B cell (primary cell): ENCODE results near the gene NSRP1. TPM values are rescaled to one million over a fixed set of nuclear protein-coding genes. Genes with fewer than 3 reads are reported as not detected.

Source experiments
- ATAC-seq: fragments of 200-7000 bp; cut with Tn5 transposase; one replicate; pipeline ENCODE4 v1.10.0; 2021; ENCODE audit warnings: low read depth, mild to moderate bottlenecking, moderate number of reproducible peaks, moderate library complexity
- CTCF ChIA-PET: fragments of 350-600 bp; sonication (Branson Sonifier 250); formaldehyde crosslinking; loops from one replicate; lab custom pipeline; 2021; ENCODE audit warnings: antibody characterized with exemption, inconsistent platforms; lab: Charles Lee
- POLR2A ChIA-PET: fragments of 350-600 bp; sonication (Branson Sonifier 250); formaldehyde crosslinking; loops from one replicate; lab custom pipeline; 2021; ENCODE audit warnings: antibody characterized with exemption; lab: Charles Lee
- DNase-seq: peaks from one replicate; pipeline ENCODE4 v3.0.0; 2013
- H2AFZ ChIP-seq: 2 replicates; pipeline ENCODE4 v1.6.1; 2012; ENCODE audit warnings: mild to moderate bottlenecking, low read depth, low read length; ENCODE audit not compliant: insufficient read depth, poor library complexity, severe bottlenecking
- H3K27ac ChIP-seq, 2 donors: 1 replicate in 1 of 2; 2 replicates in 1 of 2; pipeline ENCODE4 v1.5.1; 2012 to 2013; ENCODE audit warnings: low read length in 2 of 2, mild to moderate bottlenecking in 2 of 2, moderate library complexity in 1 of 2
- H3K27me3 ChIP-seq, 4 experiments: fragments of 200-600 bp in 1 of 4; sonication (generic) in 1 of 4; replicated peaks in 1 of 4; 1 replicate in 2 of 4; 2 replicates in 2 of 4; pipeline versions ENCODE4 v1.6.1 to v1.7.0; 2013 to 2016; ENCODE audit warnings: low read length in 3 of 4, mild to moderate bottlenecking in 2 of 4, mixed read lengths in 1 of 4, moderate library complexity in 1 of 4; ENCODE audit not compliant: insufficient read depth in 4 of 4, control insufficient read depth in 3 of 4; ENCODE audit errors: control extremely low read depth in 1 of 4
- H3K36me3 ChIP-seq, 2 experiments: replicated peaks in 1 of 2; 1 replicate in 1 of 2; 2 replicates in 1 of 2; pipeline versions ENCODE4 v1.6.1 to v1.7.1; 2013; ENCODE audit warnings: low read length in 1 of 2; ENCODE audit not compliant: insufficient read depth in 2 of 2, control insufficient read depth in 1 of 2; ENCODE audit errors: control extremely low read depth in 1 of 2, extremely low read depth in 1 of 2
- H3K4me1 ChIP-seq, 2 donors: fragments of 200-600 bp in 1 of 2; sonication (generic) in 1 of 2; 1 replicate in 1 of 2; 2 replicates in 1 of 2; pipeline versions ENCODE4 v1.5.1 to v1.6.1; 2013 to 2017; ENCODE audit warnings: low read length in 2 of 2; ENCODE audit not compliant: control insufficient read depth in 2 of 2, insufficient read depth in 2 of 2
- H3K4me2 ChIP-seq: replicated peaks from 2 replicates; pipeline ENCODE3; 2012; ENCODE audit warnings: mild to moderate bottlenecking, low read depth, low read length; ENCODE audit not compliant: poor library complexity, severe bottlenecking
- H3K4me3 ChIP-seq, 5 experiments: fragments of 200-600 bp in 1 of 5; sonication (generic) in 1 of 5; 1 replicate in 3 of 5; 2 replicates in 2 of 5; pipeline versions ENCODE4 v1.5.1 to v1.7.0; 2011 to 2016; ENCODE audit warnings: low read length in 4 of 5, mild to moderate bottlenecking in 4 of 5, low read depth in 2 of 5, control low read depth in 1 of 5, moderate library complexity in 1 of 5; ENCODE audit not compliant: insufficient read depth in 1 of 5; ENCODE audit errors: control extremely low read depth in 1 of 5, extremely low read depth in 1 of 5
- H3K79me2 ChIP-seq: fragments of 200-600 bp; sonication (generic); one replicate; pipeline ENCODE4 v1.6.0; 2016; ENCODE audit warnings: low read length; ENCODE audit not compliant: control insufficient read depth, insufficient read depth
- H3K9ac ChIP-seq: fragments of 200-600 bp; sonication (generic); 2 replicates; pipeline ENCODE4 v1.6.1; 2017; ENCODE audit warnings: mild to moderate bottlenecking, low read length, moderate library complexity
- H3K9me3 ChIP-seq, 3 donors: one replicate each; pipeline versions ENCODE4 v1.6.1 to v1.7.1; 2013; ENCODE audit warnings: low read length in 2 of 3; ENCODE audit not compliant: control insufficient read depth in 2 of 3, insufficient read depth in 1 of 3; ENCODE audit errors: control extremely low read depth in 1 of 3
- H4K20me1 ChIP-seq: 2 replicates; pipeline ENCODE4 v1.6.0; 2012; ENCODE audit warnings: mild to moderate bottlenecking, low read length; ENCODE audit not compliant: insufficient read depth, control insufficient read depth, poor library complexity, severe bottlenecking
- H3K27ac Mint-ChIP-seq: one replicate; pipeline ENCODE4 v1.8.0; 2021; ENCODE audit warnings: mixed read lengths
- H3K27me3 Mint-ChIP-seq: one replicate; pipeline ENCODE4 v1.8.0; 2021; ENCODE audit warnings: mixed read lengths
- H3K4me1 Mint-ChIP-seq: one replicate; pipeline ENCODE4 v1.8.0; 2021; ENCODE audit warnings: mixed read lengths
- H3K4me3 Mint-ChIP-seq: one replicate; pipeline ENCODE4 v1.8.0; 2021; ENCODE audit warnings: mixed read lengths
- H3K9me3 Mint-ChIP-seq: one replicate; pipeline ENCODE4 v1.8.0; 2022; ENCODE audit warnings: mixed read lengths; ENCODE audit not compliant: insufficient read depth
- EZH2 ChIP-seq: IDR thresholded peaks from 2 replicates; pipeline ENCODE4 v1.6.1; 2012; ENCODE audit warnings: borderline replicate concordance, low read depth, mild to moderate bottlenecking, moderate library complexity, low read length; ENCODE audit not compliant: insufficient read depth, poor library complexity, severe bottlenecking
- WGBS: methylation state at CpG from one replicate; pipeline ENCODE4 v1.1.5; 2013; ENCODE audit warnings: missing lambda C conversion rate; ENCODE audit not compliant: insufficient coverage; 5-methylcytosine and 5-hydroxymethylcytosine counted together
- intact Hi-C: fragments of 100-400 bp; cut with micrococcal nuclease; formaldehyde crosslinking; loops from one replicate; pipeline ENCODE4 v1.10.0; 2022
- polyA plus RNA-seq: library from polyadenylated mRNA; depleted of rRNA; stranded (reverse); fragments of >200 nt; gene quantifications from 2 replicates; pipeline ENCODE4 v1.2.3, GENCODE V29; 2012
- total RNA-seq, 2 donors: library from RNA; stranded (reverse); fragments of 120-200 nt in 1 of 2; gene quantifications; 1 replicate in 1 of 2; 2 replicates in 1 of 2; pipeline versions ENCODE4 v1.2.3 to v1.2.4, GENCODE V29; 2013 to 2022
- TF ChIP-seq, protein P1 (sequence below): fragments of 200-600 bp; IDR thresholded peaks from one replicate; pipeline ENCODE4 v1.8.0; 2022; ENCODE audit warnings: antibody characterized with exemption, mild to moderate bottlenecking

The NSRP1 gene
- total and polyA plus RNA-seq, 2 donors (not counting 1 experiment from before 2014, with no cell fraction given): 11.2 to 46.2 TPM

GRCh38 chr17:30170415-30170987 lies 53.9 kb downstream of the NSRP1 start:
- H3K27ac ChIP-seq: no peak overlapping the region
- no peaks in the 10 kb centered on the region for H3K27me3 ChIP-seq
- H3K4me3 Mint-ChIP-seq: no peak overlapping the region
- intact Hi-C loops: no loop called here
- H3K9me3 Mint-ChIP-seq: no peaks in the 10 kb centered on the region
- H3K4me2 ChIP-seq: no peak overlapping the region
- H3K4me3 ChIP-seq: no peak overlapping the region
- TF ChIP-seq EZH2: no peak
- TF ChIP-seq, protein P1, sequence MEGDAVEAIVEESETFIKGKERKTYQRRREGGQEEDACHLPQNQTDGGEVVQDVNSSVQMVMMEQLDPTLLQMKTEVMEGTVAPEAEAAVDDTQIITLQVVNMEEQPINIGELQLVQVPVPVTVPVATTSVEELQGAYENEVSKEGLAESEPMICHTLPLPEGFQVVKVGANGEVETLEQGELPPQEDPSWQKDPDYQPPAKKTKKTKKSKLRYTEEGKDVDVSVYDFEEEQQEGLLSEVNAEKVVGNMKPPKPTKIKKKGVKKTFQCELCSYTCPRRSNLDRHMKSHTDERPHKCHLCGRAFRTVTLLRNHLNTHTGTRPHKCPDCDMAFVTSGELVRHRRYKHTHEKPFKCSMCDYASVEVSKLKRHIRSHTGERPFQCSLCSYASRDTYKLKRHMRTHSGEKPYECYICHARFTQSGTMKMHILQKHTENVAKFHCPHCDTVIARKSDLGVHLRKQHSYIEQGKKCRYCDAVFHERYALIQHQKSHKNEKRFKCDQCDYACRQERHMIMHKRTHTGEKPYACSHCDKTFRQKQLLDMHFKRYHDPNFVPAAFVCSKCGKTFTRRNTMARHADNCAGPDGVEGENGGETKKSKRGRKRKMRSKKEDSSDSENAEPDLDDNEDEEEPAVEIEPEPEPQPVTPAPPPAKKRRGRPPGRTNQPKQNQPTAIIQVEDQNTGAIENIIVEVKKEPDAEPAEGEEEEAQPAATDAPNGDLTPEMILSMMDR: no peak
- CTCF ChIA-PET: interaction anchor here (0.6 to 1.3 kb wide), 2 partner anchors 24 to 391 kb away, joined by 3 read pairs; no protein-coding TSS in a partner anchor
- H3K79me2 ChIP-seq: peaks cover 24% of the 10 kb centered on the region
- H3K4me1 Mint-ChIP-seq: peaks cover 18% of the 10 kb centered on the region
- no peak overlapping the region for H3K27ac Mint-ChIP-seq
- POLR2A ChIA-PET: interaction anchor here (0.7 kb wide), 1 partner anchor 34 kb away, joined by 5 read pairs; no protein-coding TSS in a partner anchor
- DNase-seq: no peak
- no peak overlapping the region for H2AFZ ChIP-seq
- H3K9me3 ChIP-seq: no peaks in the 10 kb centered on the region
- no peaks in the 10 kb centered on the region for H3K27me3 Mint-ChIP-seq
- H3K4me1 ChIP-seq: peaks cover under 1 to 11% of the 10 kb centered on the region in 2 donors
- H3K36me3 ChIP-seq: peaks cover 5 to 17% of the 10 kb centered on the region in 2 experiments
- no peak for ATAC-seq
- H4K20me1 ChIP-seq: no peaks in the 10 kb centered on the region
- no peak overlapping the region for H3K9ac ChIP-seq

DNA sequence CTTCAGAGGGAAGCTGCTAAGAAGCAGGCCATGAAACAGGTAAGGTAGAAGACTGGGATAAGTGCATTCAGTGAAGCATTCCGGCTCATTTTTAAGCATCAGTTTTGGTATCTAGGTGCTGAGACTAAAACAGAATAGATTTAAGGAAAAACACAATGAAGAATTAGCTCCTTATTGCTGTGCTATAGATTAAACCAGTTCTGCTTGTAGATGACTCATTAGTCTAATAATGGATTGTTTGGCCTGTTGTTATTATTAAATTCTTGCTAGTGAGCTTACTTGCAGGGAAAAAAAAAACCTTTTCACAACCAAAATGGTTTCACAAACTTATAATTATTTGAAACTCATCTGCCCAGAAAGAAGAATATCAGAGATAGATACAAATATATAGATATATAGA lies 55.9 kb downstream of the NSRP1 start:
- Histone ChIP-seq H3K36me3 (peaks cover 5 to 21% of the 10 kb centered on the region in 2 experiments), H3K4me1 (no peaks in the 10 kb centered on the region), H2AFZ (no peak overlapping the region), H4K20me1 (no peaks in the 10 kb centered on the region), H3K27ac (no peak overlapping the region), H3K4me2 (no peak overlapping the region), H3K9ac (no peak overlapping the region), H3K79me2 (peaks cover 10% of the 10 kb centered on the region), H3K4me3 (no peak overlapping the region), H3K9me3 (no peaks in the 10 kb centered on the region), H3K27me3 (no peaks in the 10 kb centered on the region)
- no peak for DNase-seq
- no peak for TF ChIP-seq EZH2
- TF ChIP-seq, protein P1: no peak
- POLR2A ChIA-PET: no interaction called here
- no peak for ATAC-seq
- H3K4me1 Mint-ChIP-seq: peaks cover 5% of the 10 kb centered on the region
- CTCF ChIA-PET: interaction anchor here (0.6 to 1.0 kb wide), 2 partner anchors 48 to 171 kb away, joined by 3 to 4 read pairs; no protein-coding TSS in a partner anchor
- H3K9me3 Mint-ChIP-seq: no peaks in the 10 kb centered on the region
- no peak overlapping the region for H3K4me3 Mint-ChIP-seq
- 100% methylated on average over 1 of the region's 1 CpG for WGBS
- no peak overlapping the region for H3K27ac Mint-ChIP-seq
- no peaks in the 10 kb centered on the region for H3K27me3 Mint-ChIP-seq
- intact Hi-C loops: no loop called here
